Uterus (tissue), 4 donors: ENCODE results near the gene TMEM86A. TPM values are rescaled to one million over a fixed set of nuclear protein-coding genes. Genes with fewer than 3 reads are reported as not detected.

Experiments
- DNase-seq, 2 donors: peaks; one replicate each; pipeline ENCODE4 v3.0.0-alpha.2; 2019 to 2020
- H3K27ac ChIP-seq, 2 donors: fragments of 200-600 bp; sonication (generic); 1 replicate in 1 of 2; 2 replicates in 1 of 2; pipeline ENCODE4 v1.5.1; 2016 to 2018
- H3K27me3 ChIP-seq, 2 donors: fragments of 200-600 bp; sonication (generic); one replicate each; pipeline ENCODE4 v1.5.1; 2018 to 2019; ENCODE audit warnings: control low read depth in 1 of 2
- H3K36me3 ChIP-seq, 2 donors: fragments of 200-600 bp; sonication (generic); one replicate each; pipeline ENCODE4 v1.5.1; 2019; ENCODE audit warnings: control low read depth in 1 of 2
- H3K4me1 ChIP-seq, 2 donors: fragments of 200-600 bp; sonication (generic); one replicate each; pipeline ENCODE4 v1.5.1; 2018 to 2019; ENCODE audit warnings: control low read depth in 1 of 2
- H3K4me3 ChIP-seq, 2 donors: fragments of 200-600 bp; sonication (generic); 1 replicate in 1 of 2; 2 replicates in 1 of 2; pipeline ENCODE4 v1.5.1; 2018 to 2019; ENCODE audit warnings: mild to moderate bottlenecking in 1 of 2
- H3K9me3 ChIP-seq, 2 donors: fragments of 200-600 bp; sonication (generic); one replicate each; pipeline ENCODE4 v1.5.1; 2019; ENCODE audit warnings: control low read depth in 1 of 2
- CTCF ChIP-seq, 4 experiments: fragments of 200-600 bp in 2 of 4; fragments of 450-650 bp in 2 of 4; sonication (generic) in 2 of 4; IDR thresholded peaks; one replicate each; pipeline ENCODE4 v1.5.1; 2016 to 2019; ENCODE audit warnings: antibody characterized with exemption in 4 of 4, mild to moderate bottlenecking in 2 of 4, moderate library complexity in 1 of 4
- POLR2A ChIP-seq, 2 donors: fragments of 450-650 bp; IDR thresholded peaks; one replicate each; pipeline ENCODE4 v1.6.1; 2016; ENCODE audit warnings: antibody characterized with exemption in 2 of 2, mild to moderate bottlenecking in 1 of 2, moderate library complexity in 1 of 2
- intact Hi-C: fragments of 100-400 bp; cut with DNase I; formaldehyde crosslinking; loops from one replicate; pipeline ENCODE4 v1.15.1; 2023; ENCODE audit warnings: low total_unique reads
- total RNA-seq, 4 donors: library from RNA; depleted of rRNA in 3 of 4; stranded (reverse); fragments of >200 nt in 3 of 4; gene quantifications; one replicate each; pipeline versions ENCODE4 v1.1.0 to v1.2.4, GENCODE V29; 2014 to 2023
- donor health status: DM: yes; HTN: yes; CAD: no.

TMEM86A gene
- total RNA-seq, 4 donors from 2014 or later: 1.3 to 3.9 (median 3.3) TPM

DNA sequence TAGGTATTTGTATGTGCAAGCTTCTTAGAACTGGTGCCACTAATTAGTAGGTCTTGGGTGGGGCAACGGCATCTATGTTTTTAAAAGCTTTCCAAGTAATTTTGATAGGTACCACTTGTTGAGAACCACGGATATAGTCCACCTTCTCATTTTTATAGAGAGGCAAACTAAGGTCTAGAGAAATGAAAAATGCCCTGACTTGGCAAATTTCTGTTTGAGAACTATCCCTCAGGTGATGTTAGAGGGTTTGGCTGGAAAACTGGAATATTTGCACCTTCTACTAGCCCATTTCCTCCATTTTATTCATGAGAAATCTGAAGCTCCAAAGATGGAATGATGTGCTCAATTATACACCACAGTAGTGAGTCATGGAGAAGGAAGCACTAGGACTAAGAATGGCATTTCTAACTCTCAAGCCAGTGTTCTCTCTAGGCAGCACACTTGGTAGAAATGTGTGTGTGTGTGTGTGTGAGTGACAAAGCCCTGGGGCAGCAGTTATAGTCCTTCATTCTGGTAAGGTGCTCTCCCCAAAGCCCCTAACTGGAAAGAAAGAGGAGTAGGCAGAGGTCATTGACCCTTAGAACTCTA lies 1.8 kb upstream of the TMEM86A start:
- Histone ChIP-seq H3K27me3 (no peaks in the 10 kb centered on the region), H3K27ac (no peak overlapping the region), H3K4me3 (no peak overlapping the region), H3K36me3 (no peaks in the 10 kb centered on the region), H3K9me3 (no peaks in the 10 kb centered on the region), H3K4me1 (peaks cover 0 to 13% of the 10 kb centered on the region in 2 donors)
- DNase-seq: no peak
- no peak for TF ChIP-seq CTCF (IDR thresholded peaks at IDR 0.05)
- no peak for TF ChIP-seq POLR2A (IDR thresholded peaks at IDR 0.05)
- intact Hi-C loops: no loop called here

GRCh38 chr11:18697576-18697975 lies 1.0 kb upstream of the TMEM86A start:
- TF ChIP-seq POLR2A (IDR thresholded peaks at IDR 0.05) (no peak), CTCF (IDR thresholded peaks at IDR 0.05) (no peak)
- intact Hi-C loops: no loop called here
- no peak for DNase-seq
- peaks cover 0 to 13% of the 10 kb centered on the region in 2 donors for H3K4me1 ChIP-seq
- peak overlapping the region in 1 of 2 donors; percentile 93 for H3K27ac ChIP-seq
- no peaks in the 10 kb centered on the region for H3K27me3 ChIP-seq
- H3K9me3 ChIP-seq: no peaks in the 10 kb centered on the region
- no peak overlapping the region for H3K4me3 ChIP-seq
- H3K36me3 ChIP-seq: no peaks in the 10 kb centered on the region

- Histone ChIP-seq H3K9me3 (no peaks in the 10 kb centered on the region), H3K36me3 (no peaks in the 10 kb centered on the region), H3K27me3 (no peaks in the 10 kb centered on the region), H3K27ac (peak overlapping the region; percentile 76 to 93), H3K4me3 (peak overlapping the region; percentile 34 to 88), H3K4me1 (peaks cover 0 to 13% of the 10 kb centered on the region in 2 donors)
- DNase-seq: no peak
- TF ChIP-seq CTCF (IDR thresholded peaks at IDR 0.05) (no peak), POLR2A (IDR thresholded peaks at IDR 0.05) (no peak)
- intact Hi-C loops: no loop called here
These were observed 654 bp downstream of the TMEM86A start for GRCh38 chr11:18699269-18699596.

DNA sequence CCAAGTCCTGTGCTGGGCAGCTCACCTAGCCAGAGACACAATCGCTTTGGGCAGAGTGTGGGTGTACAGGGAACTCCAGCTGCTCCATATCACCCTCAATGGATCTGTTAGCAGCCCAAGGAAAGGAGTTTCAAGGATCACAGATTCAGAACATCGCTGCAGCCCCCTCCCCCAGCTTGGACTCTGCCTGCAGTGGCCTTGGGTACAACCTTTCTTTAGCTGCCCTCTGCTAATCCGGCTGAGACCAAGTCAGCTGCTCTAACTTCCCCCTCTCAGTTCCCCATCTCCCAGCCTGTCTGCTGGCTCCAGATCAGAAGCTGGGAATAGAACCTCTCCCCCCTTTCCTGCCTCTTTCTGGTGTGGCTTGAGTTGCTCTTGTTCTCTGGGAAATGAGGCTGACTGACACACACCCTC lies 1.3 kb downstream of the TMEM86A start:
- Histone ChIP-seq H3K27ac (peak overlapping the region; percentile 76 to 93), H3K9me3 (no peaks in the 10 kb centered on the region), H3K27me3 (no peaks in the 10 kb centered on the region), H3K4me1 (peaks cover 0 to 13% of the 10 kb centered on the region in 2 donors), H3K4me3 (peak overlapping the region; percentile 34 to 88), H3K36me3 (no peaks in the 10 kb centered on the region)
- TF ChIP-seq POLR2A (IDR thresholded peaks at IDR 0.05): no peak
- TF ChIP-seq CTCF (IDR thresholded peaks at IDR 0.05): no peak
- intact Hi-C loops: loop anchor here (10.0 kb wide), 1 partner anchor 65 kb away; the partner anchor contains the start of gene SPTY2D1
- no peak for DNase-seq

DNA sequence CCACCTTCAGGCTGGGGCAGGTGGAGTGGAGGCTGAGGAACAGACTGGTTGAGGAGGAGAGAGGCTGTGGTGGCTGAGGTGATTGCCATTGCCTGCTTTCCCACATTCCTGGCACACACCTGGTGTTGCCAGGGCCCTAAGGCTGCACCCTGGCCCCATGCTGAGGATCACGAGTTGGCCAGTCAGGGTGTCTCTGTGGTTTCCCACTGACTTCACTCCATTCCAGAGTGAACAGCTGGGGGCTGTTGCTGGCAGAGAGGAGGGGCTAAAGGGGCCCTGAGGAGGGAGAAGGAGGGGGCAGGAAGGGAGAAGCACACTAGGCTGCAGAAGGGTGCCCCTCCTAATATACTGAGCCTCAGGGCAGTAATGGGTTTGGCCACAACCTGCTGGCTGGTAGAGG lies 1.8 kb downstream of the TMEM86A start:
- peak overlapping the region; percentile 76 to 93 for H3K27ac ChIP-seq
- intact Hi-C loops: loop anchor here (10.0 kb wide), 1 partner anchor 66 kb away; the partner anchor contains the start of gene SPTY2D1
- H3K4me3 ChIP-seq: peak overlapping the region in 1 of 2 donors; percentile 88

More for the DNA sequence above, 1.8 kb downstream of the TMEM86A start:
- Histone ChIP-seq H3K9me3 (no peaks in the 10 kb centered on the region), H3K27me3 (no peaks in the 10 kb centered on the region), H3K4me1 (peaks cover 0 to 13% of the 10 kb centered on the region in 2 donors), H3K36me3 (no peaks in the 10 kb centered on the region)
- no peak for TF ChIP-seq POLR2A (IDR thresholded peaks at IDR 0.05)
- TF ChIP-seq CTCF (IDR thresholded peaks at IDR 0.05): no peak
- DNase-seq: no peak
